Body of pancreas (tissue), 4 donors: ENCODE measurements around the gene ACSF3. TPM values are rescaled to one million over a fixed set of nuclear protein-coding genes. Genes with fewer than 3 reads are reported as not detected.

Experiments used
- ATAC-seq: fragments of 150-250 bp; one replicate; pipeline ENCODE4 v1.9.1; 2016
- DNase-seq, 4 donors: peaks; one replicate each; pipeline ENCODE4 v3.0.0-alpha.2; 2019
- H3K27ac ChIP-seq, 4 donors: fragments of 200-600 bp; sonication (generic); 1 replicate in 3 of 4; 2 replicates in 1 of 4; pipeline versions ENCODE4 v1.5.1 to v1.6.1; 2016 to 2019; ENCODE audit warnings: mild to moderate bottlenecking in 1 of 4, mixed read lengths in 1 of 4, moderate library complexity in 1 of 4
- H3K27me3 ChIP-seq, 2 donors: fragments of 200-600 bp; sonication (generic); one replicate each; pipeline ENCODE4 v1.6.0; 2016; ENCODE audit warnings: mild to moderate bottlenecking in 1 of 2
- H3K36me3 ChIP-seq, 2 donors: fragments of 200-600 bp; sonication (generic); replicated peaks in 1 of 2; 2 replicates each; pipeline ENCODE4 v1.5.1; 2016; ENCODE audit warnings: low read depth in 2 of 2; ENCODE audit not compliant: insufficient read depth in 1 of 2
- H3K4me1 ChIP-seq: fragments of 200-600 bp; sonication (generic); one replicate; pipeline ENCODE4 v1.6.0; 2016
- H3K4me3 ChIP-seq, 2 donors: fragments of 200-600 bp; sonication (generic); 1 replicate in 1 of 2; 2 replicates in 1 of 2; pipeline ENCODE4 v1.5.1; 2016 to 2019
- H3K9me3 ChIP-seq, 3 donors: fragments of 200-600 bp; sonication (generic); 1 replicate in 2 of 3; 2 replicates in 1 of 3; pipeline ENCODE4 v1.5.1; 2016
- POLR2A ChIP-seq, 3 donors: fragments of 450-650 bp; IDR thresholded peaks; one replicate each; pipeline ENCODE4 v1.6.1; 2016; ENCODE audit warnings: antibody characterized with exemption in 3 of 3, mild to moderate bottlenecking in 2 of 3
- WGBS, 2 donors: methylation state at CpG; one replicate each; pipeline ENCODE4 v1.1.5; 2017; 5-methylcytosine and 5-hydroxymethylcytosine counted together
- intact Hi-C: fragments of 100-400 bp; cut with DNase I; formaldehyde crosslinking; loops from one replicate; pipeline ENCODE4 v1.15.1; 2023
- total RNA-seq, 2 donors: library from RNA; depleted of rRNA; stranded (reverse); fragments of >200 nt; gene quantifications; one replicate each; pipeline ENCODE4 v1.1.0, GENCODE V29; 2016
- TF ChIP-seq, protein P1 (sequence below), 7 experiments: fragments of 450-650 bp in 4 of 7; fragments of 200-600 bp in 3 of 7; sonication (generic) in 3 of 7; IDR thresholded peaks; one replicate each; pipeline ENCODE4 v1.5.1; 2016 to 2019; ENCODE audit warnings: antibody characterized with exemption in 7 of 7

The ACSF3 gene
- total RNA-seq, 2 donors from 2014 or later: 22.1 to 48.8 TPM

DNA sequence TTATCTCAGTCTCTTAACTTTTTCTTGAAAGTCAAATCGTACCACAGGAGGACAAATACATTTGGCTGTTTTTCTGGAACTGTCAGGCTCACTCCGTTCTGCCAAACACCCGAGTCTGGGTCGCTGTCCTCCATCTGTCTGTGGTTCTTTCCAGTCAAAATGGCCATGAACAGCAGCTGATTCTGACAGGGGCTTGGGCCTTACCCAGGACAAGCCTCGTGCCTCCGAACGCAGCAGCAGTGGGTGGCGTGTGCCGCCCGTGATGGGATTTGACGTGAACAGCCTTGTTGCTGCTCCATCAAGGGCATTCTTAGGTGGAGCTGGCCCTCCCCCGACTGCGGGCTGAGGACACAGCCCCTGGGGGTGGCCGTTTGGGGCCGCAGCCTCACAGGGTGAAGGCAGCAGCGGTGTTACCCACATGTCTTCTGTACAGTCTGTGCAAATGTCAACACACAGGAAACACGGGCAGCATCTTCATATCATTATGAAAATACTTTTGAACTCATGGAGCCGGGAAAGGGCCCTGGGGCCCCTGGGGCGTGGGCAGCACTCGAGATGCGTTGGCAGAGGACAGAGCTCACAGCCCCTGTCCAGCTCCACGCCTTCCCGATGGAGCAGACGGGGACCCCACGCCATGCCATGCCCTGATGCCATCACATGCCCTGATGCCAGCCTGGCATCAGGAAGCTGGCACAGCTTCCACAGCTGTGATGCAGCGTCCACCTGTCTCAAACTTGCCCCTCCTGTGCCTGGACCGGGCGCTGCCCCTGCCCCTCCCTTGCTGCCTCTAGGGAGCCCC is 8.6 kb upstream of the ACSF3 start:
- H3K27ac ChIP-seq: peak overlapping the region; percentile 11 to 66 (median 60)
- TF ChIP-seq, protein P1, sequence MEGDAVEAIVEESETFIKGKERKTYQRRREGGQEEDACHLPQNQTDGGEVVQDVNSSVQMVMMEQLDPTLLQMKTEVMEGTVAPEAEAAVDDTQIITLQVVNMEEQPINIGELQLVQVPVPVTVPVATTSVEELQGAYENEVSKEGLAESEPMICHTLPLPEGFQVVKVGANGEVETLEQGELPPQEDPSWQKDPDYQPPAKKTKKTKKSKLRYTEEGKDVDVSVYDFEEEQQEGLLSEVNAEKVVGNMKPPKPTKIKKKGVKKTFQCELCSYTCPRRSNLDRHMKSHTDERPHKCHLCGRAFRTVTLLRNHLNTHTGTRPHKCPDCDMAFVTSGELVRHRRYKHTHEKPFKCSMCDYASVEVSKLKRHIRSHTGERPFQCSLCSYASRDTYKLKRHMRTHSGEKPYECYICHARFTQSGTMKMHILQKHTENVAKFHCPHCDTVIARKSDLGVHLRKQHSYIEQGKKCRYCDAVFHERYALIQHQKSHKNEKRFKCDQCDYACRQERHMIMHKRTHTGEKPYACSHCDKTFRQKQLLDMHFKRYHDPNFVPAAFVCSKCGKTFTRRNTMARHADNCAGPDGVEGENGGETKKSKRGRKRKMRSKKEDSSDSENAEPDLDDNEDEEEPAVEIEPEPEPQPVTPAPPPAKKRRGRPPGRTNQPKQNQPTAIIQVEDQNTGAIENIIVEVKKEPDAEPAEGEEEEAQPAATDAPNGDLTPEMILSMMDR (IDR thresholded peaks at IDR 0.05): no peak
- no peak for TF ChIP-seq POLR2A (IDR thresholded peaks at IDR 0.05)
- DNase-seq (peak; percentile 52 to 75 (median 61)), ATAC-seq (peak; percentile 77)
- 37 to 45% methylated on average over 21 to 27 of the region's 28 CpGs for WGBS, 2 donors
- no peaks in the 10 kb centered on the region for H3K9me3 ChIP-seq
- H3K4me1 ChIP-seq: peaks cover 11% of the 10 kb centered on the region
- intact Hi-C loops: no loop called here
- no peaks in the 10 kb centered on the region for H3K27me3 ChIP-seq
- H3K36me3 ChIP-seq: no peaks in the 10 kb centered on the region
- H3K4me3 ChIP-seq: no peak overlapping the region

GRCh38 chr16:89085755-89086154 is 7.9 kb upstream of the ACSF3 start:
- 89% methylated on average over 5 to 9 of the region's 9 CpGs for WGBS, 2 donors
- H3K9me3 ChIP-seq: no peaks in the 10 kb centered on the region
- H3K27me3 ChIP-seq: no peaks in the 10 kb centered on the region
- DNase-seq (no peak), ATAC-seq (no peak)
- H3K27ac ChIP-seq: no peak overlapping the region
- H3K4me3 ChIP-seq: no peak overlapping the region
- intact Hi-C loops: no loop called here
- TF ChIP-seq, protein P1 (IDR thresholded peaks at IDR 0.05): no peak
- no peak for TF ChIP-seq POLR2A (IDR thresholded peaks at IDR 0.05)
- H3K4me1 ChIP-seq: peaks cover 11% of the 10 kb centered on the region
- no peaks in the 10 kb centered on the region for H3K36me3 ChIP-seq

DNA sequence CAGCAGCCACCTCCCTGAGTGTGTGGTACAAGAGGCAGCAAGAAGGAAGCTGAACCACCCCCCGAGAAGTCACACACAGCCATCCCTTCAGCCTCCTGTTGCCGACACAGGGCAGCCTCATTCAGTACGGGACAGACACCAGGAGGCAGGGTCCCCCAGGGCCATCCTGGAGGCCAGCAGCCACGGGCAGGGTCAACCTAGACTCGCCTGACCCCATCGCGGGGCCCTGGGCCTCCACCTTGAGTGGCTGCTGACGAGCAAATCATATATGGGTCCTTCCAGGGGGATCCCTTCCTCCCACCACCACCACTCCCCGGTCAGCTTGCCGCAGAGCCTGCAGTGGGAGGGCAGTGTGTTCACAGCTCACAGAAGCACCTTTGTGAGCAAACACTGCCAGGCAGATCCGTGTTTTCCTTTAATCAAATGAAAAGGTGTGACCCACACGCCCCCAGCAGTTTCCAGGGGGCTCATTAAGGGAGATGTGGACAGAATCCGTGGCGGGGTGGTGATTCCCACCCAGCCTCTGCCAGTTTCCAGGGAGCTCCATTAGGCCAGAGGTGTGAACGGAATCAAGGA is 5.6 kb upstream of the ACSF3 start:
- no peak for ATAC-seq
- 51 to 73% methylated on average over 9 to 14 of the region's 15 CpGs for WGBS, 2 donors
- Histone ChIP-seq H3K27ac (no peak overlapping the region), H3K4me1 (peaks cover 13% of the 10 kb centered on the region), H3K9me3 (no peaks in the 10 kb centered on the region), H3K27me3 (peaks cover 0 to 5% of the 10 kb centered on the region in 2 donors), H3K36me3 (no peaks in the 10 kb centered on the region), H3K4me3 (no peak overlapping the region)
- no peak for DNase-seq
- TF ChIP-seq POLR2A (IDR thresholded peaks at IDR 0.05): no peak
- TF ChIP-seq, protein P1 (IDR thresholded peaks at IDR 0.05): no peak
- intact Hi-C loops: no loop called here

DNA sequence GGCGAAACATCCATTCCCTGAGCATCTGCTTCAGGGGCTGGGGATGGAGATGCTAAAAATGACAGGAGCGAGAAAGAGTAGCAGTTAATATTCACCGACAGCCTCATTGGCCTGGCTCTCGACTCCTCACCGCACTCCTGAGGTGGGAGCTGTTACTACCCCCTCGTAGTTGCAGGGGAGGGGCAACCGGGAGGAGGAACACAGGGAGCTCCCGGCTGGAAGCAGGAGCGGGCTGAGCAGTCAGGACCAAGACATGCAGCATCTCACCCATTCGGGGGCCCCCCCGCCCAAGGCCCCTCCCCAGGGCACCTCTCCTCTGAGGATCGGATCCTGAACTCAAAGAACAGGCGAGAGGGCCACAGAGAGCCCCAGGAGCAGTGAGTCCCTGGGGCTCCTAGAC is 4.5 kb upstream of the ACSF3 start:
- ATAC-seq (no peak), DNase-seq (no peak)
- intact Hi-C loops: no loop called here
- Histone ChIP-seq H3K9me3 (no peaks in the 10 kb centered on the region), H3K36me3 (no peaks in the 10 kb centered on the region), H3K4me3 (no peak overlapping the region), H3K27me3 (peaks cover 0 to 5% of the 10 kb centered on the region in 2 donors), H3K27ac (no peak overlapping the region), H3K4me1 (peaks cover 16% of the 10 kb centered on the region)
- 32 to 38% methylated on average over 5 to 12 of the region's 13 CpGs for WGBS, 2 donors
- TF ChIP-seq, protein P1 (IDR thresholded peaks at IDR 0.05): no peak
- TF ChIP-seq POLR2A (IDR thresholded peaks at IDR 0.05): no peak
